ENCODE measurements around the gene IL17C. TPM values are rescaled to one million over a fixed set of nuclear protein-coding genes. Genes with fewer than 3 reads are reported as not detected.

The IL17C gene
- total and polyA plus RNA-seq, 7 experiments from 2014 or later: 0.37 TPM; not detected in 6

DNA sequence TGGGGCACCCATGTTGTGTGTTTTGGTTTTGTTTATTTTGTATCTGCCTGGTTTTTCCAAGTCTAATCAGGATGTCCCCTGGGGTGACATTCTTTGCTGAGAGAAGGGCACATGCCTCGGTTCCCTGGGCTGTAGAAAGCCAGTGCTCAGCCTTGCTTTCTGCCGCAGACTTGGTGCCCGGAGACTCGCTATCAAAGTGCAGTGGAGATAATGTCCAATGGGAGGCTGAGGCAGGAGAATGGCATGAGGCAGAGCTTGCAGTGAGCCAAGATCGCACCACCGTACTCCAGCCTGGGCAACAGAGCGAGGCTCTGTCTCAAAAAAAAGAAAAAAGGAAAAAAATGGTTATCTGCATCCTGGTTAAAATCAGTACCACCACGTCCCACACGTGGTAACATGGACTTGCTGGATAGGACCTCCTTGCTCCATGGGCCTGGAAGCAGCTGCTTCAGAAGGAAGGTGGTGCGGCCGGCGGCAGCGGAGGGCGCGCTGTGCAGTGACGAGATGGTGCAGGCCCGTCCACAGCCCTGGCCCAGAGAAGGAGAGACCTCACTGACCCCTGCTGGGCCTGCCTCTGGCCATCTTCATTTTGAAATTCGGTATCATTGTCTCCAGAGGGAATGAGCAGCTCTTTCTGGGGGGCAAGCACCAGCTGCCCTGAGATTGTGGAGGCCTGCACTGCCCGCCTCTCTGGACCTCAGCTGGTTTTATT, 19.3 kb upstream of the IL17C start:
- no peak overlapping the region for H3K4me3 ChIP-seq (ENCODE audit: low read length)
- Mint-ChIP-seq H3K36me3 (peaks cover 0 to 20% (median 4%) of the 10 kb centered on the region in 5 donors), H3K9me3 (no peaks in the 10 kb centered on the region), H3K27ac (peak overlapping the region in 7 of 9 donors; percentile 5 to 89 (median 67)), H3K27me3 (no peaks in the 10 kb centered on the region), H3K4me1 (peaks cover 5 to 35% (median 20%) of the 10 kb centered on the region in 7 donors), H3K4me3 (no peak overlapping the region)
- H3K4me1 ChIP-seq (ENCODE audit: control insufficient read depth in 2 of 2, insufficient read depth in 2 of 2, low read length in 2 of 2): peaks cover 0 to 35% of the 10 kb centered on the region in 2 donors
- ATAC-seq (no peak), DNase-seq (no peak)
- peaks cover 0 to 86% (median 3%) of the 10 kb centered on the region in 3 experiments for H3K36me3 ChIP-seq (ENCODE audit: control insufficient read depth in 2 of 3, insufficient read depth in 3 of 3, low read length in 3 of 3)
- intact Hi-C loops (cut with micrococcal nuclease): no loop called here
- peak overlapping the region; percentile 23 for H3K27ac ChIP-seq (ENCODE audit: low read depth, low read length)
- POLR2A ChIA-PET: interaction anchor here (1.0 kb wide), 2 partner anchors 14 to 30 kb away, joined by 3 to 4 read pairs; no protein-coding TSS in a partner anchor
- CTCF ChIA-PET: interaction anchor here (0.6 to 0.9 kb wide), 2 partner anchors 11 to 575 kb away, joined by 4 to 7 read pairs; no protein-coding TSS in a partner anchor
- no peaks in the 10 kb centered on the region for H3K9me3 ChIP-seq (ENCODE audit: control insufficient read depth in 2 of 3, low read length in 3 of 3)
- no peaks in the 10 kb centered on the region for H3K27me3 ChIP-seq (ENCODE audit: control insufficient read depth in 2 of 2, insufficient read depth in 2 of 2, low read length in 2 of 2)

DNA sequence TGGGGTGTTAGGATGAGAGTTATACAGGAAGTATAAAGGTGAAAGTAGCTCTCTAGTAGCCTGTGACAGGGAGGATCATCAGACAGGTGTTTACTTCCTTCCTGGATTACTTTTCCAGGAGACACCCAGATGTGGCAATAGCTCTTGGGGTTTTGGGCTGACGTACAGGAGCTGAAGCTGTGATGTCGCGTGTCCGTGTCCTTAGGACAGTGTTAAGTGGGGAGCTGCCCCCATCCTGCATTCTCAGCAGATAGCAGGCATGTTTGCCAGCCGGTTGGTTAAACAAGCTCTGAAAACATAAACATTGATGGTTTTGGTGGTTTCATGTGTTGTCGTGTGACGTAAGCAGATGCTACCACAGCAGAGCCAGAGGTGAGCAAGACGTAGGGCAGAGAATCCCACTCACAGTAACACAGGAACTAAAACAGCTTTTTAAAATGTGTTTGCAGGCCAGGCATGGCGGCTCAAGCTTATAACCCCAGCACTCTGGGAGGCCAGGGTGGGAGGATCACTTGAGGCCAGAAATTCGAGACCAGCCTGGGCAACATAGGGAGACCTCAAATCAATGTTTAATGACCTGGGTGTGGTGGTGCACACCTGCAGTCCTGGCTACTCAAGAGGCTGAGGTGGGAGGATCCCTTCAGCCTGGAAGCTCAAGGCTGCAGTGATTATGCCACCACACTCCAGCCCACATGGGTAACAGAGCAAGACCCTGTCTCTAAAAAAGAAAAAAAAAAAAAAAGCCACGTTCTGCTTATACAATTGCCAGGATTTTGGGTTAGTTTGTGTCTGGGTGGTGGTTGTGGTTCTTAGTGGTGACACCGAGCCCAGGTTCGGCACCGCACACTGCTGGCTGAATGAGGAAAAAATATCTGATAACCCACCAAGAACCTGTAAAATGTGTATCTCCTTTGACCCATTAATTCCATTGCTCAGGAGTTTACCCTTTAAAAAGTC, 18.2 kb upstream of the IL17C start:
- intact Hi-C loops (cut with micrococcal nuclease): loop anchor here in 1 of 2 donors (1.0 kb wide), 1 partner anchor 31 kb away; the partner anchor contains the start of gene CYBA
- ChIA-PET CTCF (interaction anchor here (0.6 kb wide), 1 partner anchor 574 kb away, joined by 4 read pairs; no protein-coding TSS in a partner anchor), POLR2A (interaction anchor here (0.5 to 1.3 kb wide), 4 partner anchors 13 to 57 kb away, joined by 3 to 4 read pairs (median 3); no protein-coding TSS in a partner anchor)
- Histone ChIP-seq H3K27me3 (ENCODE audit: control insufficient read depth in 2 of 2, insufficient read depth in 2 of 2, low read length in 2 of 2) (no peaks in the 10 kb centered on the region), H3K9me3 (ENCODE audit: control insufficient read depth in 2 of 3, low read length in 3 of 3) (no peaks in the 10 kb centered on the region), H3K27ac (ENCODE audit: low read depth, low read length) (peak overlapping the region; percentile 23), H3K4me3 (ENCODE audit: low read length) (no peak overlapping the region), H3K36me3 (ENCODE audit: control insufficient read depth in 2 of 3, insufficient read depth in 3 of 3, low read length in 3 of 3) (peaks cover 0 to 86% (median 3%) of the 10 kb centered on the region in 3 experiments), H3K4me1 (ENCODE audit: control insufficient read depth in 2 of 2, insufficient read depth in 2 of 2, low read length in 2 of 2) (peaks cover 0 to 35% of the 10 kb centered on the region in 2 donors)
- Mint-ChIP-seq H3K36me3 (peaks cover 0 to 20% (median 4%) of the 10 kb centered on the region in 5 donors), H3K9me3 (no peaks in the 10 kb centered on the region), H3K4me3 (peak overlapping the region in 3 of 10 donors; percentile 9 to 68 (median 25)), H3K4me1 (peaks cover 5 to 34% (median 20%) of the 10 kb centered on the region in 7 donors), H3K27ac (peak overlapping the region; percentile 41 to 93 (median 75)), H3K27me3 (no peaks in the 10 kb centered on the region)
- DNase-seq: peak in 4 of 9 donors; percentile 24 to 43 (median 41)
- peak; percentile 88 for ATAC-seq

DNA sequence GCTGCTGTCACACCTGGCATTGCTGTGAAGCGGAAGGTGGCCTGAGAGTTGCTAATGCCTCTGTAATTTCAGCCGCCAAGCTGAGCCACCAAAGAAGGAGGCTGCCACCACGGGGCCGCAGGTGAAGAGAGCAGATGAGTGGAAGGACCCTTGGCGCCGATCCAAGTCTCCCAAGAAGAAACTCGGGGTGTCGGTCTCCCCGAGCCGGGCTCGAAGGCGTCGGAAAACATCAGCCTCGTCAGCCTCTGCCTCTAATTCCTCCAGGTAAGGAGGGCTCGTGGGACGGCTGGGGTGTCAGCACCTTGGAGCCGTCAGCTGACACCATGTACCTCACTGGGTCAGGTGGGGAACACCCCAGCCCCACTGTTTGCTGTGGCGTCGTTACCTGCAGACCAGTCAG, 16.2 kb upstream of the IL17C start:
- no peaks in the 10 kb centered on the region for H3K9me3 ChIP-seq (ENCODE audit: control insufficient read depth in 2 of 3, low read length in 3 of 3)
- peaks cover 0 to 79% (median 6%) of the 10 kb centered on the region in 3 experiments for H3K36me3 ChIP-seq (ENCODE audit: control insufficient read depth in 2 of 3, insufficient read depth in 3 of 3, low read length in 3 of 3)

DNA sequence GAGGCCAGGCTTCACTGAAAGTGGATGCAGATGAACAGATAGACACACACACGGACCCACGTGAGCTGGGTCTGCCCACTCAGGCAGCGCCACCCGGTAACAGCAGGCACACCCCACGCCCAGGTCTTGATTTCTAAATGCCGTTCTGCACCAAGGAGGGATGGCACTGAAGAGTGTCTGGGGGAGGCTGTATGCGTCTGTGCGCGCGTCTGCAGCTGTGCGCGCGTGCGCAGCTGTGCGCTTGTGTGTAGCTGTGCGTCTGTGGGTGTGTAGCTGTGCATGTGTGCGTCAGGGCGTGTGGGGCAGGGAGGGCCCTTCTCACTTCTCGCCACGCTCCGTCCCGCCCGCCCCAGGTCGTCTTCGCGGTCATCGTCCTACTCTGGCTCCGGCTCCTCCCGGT, 15.5 kb upstream of the IL17C start:
- no peak overlapping the region for H3K4me3 ChIP-seq (ENCODE audit: low read length)
- intact Hi-C loops (cut with micrococcal nuclease): no loop called here
- ChIA-PET CTCF (no interaction called here), POLR2A (interaction anchor here (0.7 kb wide), 1 partner anchor 43 kb away, joined by 3 read pairs; no protein-coding TSS in a partner anchor)
- Mint-ChIP-seq H3K36me3 (peaks cover 0 to 22% (median 5%) of the 10 kb centered on the region in 5 donors), H3K4me1 (peaks cover 5 to 27% (median 13%) of the 10 kb centered on the region in 7 donors), H3K27ac (peak overlapping the region in 1 of 9 donors; percentile 26), H3K27me3 (no peaks in the 10 kb centered on the region), H3K4me3 (no peak overlapping the region), H3K9me3 (no peaks in the 10 kb centered on the region)
- H3K9me3 ChIP-seq (ENCODE audit: control insufficient read depth in 2 of 3, low read length in 3 of 3): no peaks in the 10 kb centered on the region
- ATAC-seq (no peak), DNase-seq (no peak)
- H3K36me3 ChIP-seq (ENCODE audit: control insufficient read depth in 2 of 3, insufficient read depth in 3 of 3, low read length in 3 of 3): peaks cover 0 to 79% (median 9%) of the 10 kb centered on the region in 3 experiments
- H3K4me1 ChIP-seq (ENCODE audit: control insufficient read depth in 2 of 2, insufficient read depth in 2 of 2, low read length in 2 of 2): peaks cover 0 to 35% of the 10 kb centered on the region in 2 donors
- H3K27me3 ChIP-seq (ENCODE audit: control insufficient read depth in 2 of 2, insufficient read depth in 2 of 2, low read length in 2 of 2): no peaks in the 10 kb centered on the region
- no peak overlapping the region for H3K27ac ChIP-seq (ENCODE audit: low read depth, low read length)

More for the DNA sequence above, 16.2 kb upstream of the IL17C start:
- Mint-ChIP-seq H3K27me3 (no peaks in the 10 kb centered on the region), H3K4me1 (peaks cover 5 to 30% (median 13%) of the 10 kb centered on the region in 7 donors), H3K27ac (no peak overlapping the region), H3K9me3 (no peaks in the 10 kb centered on the region), H3K36me3 (peaks cover 0 to 23% (median 4%) of the 10 kb centered on the region in 5 donors), H3K4me3 (no peak overlapping the region)
- Histone ChIP-seq H3K27me3 (ENCODE audit: control insufficient read depth in 2 of 2, insufficient read depth in 2 of 2, low read length in 2 of 2) (no peaks in the 10 kb centered on the region), H3K4me3 (ENCODE audit: low read length) (no peak overlapping the region), H3K4me1 (ENCODE audit: control insufficient read depth in 2 of 2, insufficient read depth in 2 of 2, low read length in 2 of 2) (peaks cover 0 to 35% of the 10 kb centered on the region in 2 donors), H3K27ac (ENCODE audit: low read depth, low read length) (no peak overlapping the region)
- ATAC-seq: no peak
- no peak for DNase-seq
- intact Hi-C loops (cut with micrococcal nuclease): no loop called here
- POLR2A ChIA-PET: no interaction called here
- CTCF ChIA-PET: no interaction called here

DNA sequence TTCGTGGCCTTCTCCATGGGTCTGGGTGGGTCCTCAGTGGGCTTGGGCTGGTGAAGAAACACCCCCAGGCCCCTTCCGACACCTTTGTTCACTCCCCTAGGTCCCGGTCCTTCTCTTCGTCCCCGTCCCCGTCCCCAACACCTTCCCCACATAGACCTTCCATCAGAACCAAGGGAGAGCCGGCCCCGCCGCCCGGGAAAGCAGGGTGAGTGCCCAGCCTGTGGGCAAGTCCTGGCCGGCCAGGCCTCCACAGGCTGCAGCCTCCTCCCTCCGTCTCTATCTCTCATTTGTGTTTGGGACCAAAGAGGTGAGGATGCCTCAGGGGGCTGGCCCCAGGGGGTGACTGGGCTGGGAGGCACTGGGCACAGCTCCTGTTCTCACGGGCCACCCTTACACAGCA, 14.5 kb upstream of the IL17C start:
- H3K27me3 Mint-ChIP-seq: no peaks in the 10 kb centered on the region
- Histone ChIP-seq H3K36me3 (ENCODE audit: control insufficient read depth in 2 of 3, insufficient read depth in 3 of 3, low read length in 3 of 3) (peaks cover 0 to 79% (median 11%) of the 10 kb centered on the region in 3 experiments), H3K9me3 (ENCODE audit: control insufficient read depth in 2 of 3, low read length in 3 of 3) (no peaks in the 10 kb centered on the region), H3K27ac (ENCODE audit: low read depth, low read length) (no peak overlapping the region), H3K4me3 (ENCODE audit: low read length) (no peak overlapping the region), H3K4me1 (ENCODE audit: control insufficient read depth in 2 of 2, insufficient read depth in 2 of 2, low read length in 2 of 2) (peaks cover 0 to 31% of the 10 kb centered on the region in 2 donors), H3K27me3 (ENCODE audit: control insufficient read depth in 2 of 2, insufficient read depth in 2 of 2, low read length in 2 of 2) (no peaks in the 10 kb centered on the region)
- peaks cover 0 to 23% (median 5%) of the 10 kb centered on the region in 5 donors for H3K36me3 Mint-ChIP-seq
- ChIA-PET POLR2A (no interaction called here), CTCF (no interaction called here)
- H3K27ac Mint-ChIP-seq: no peak overlapping the region
- intact Hi-C loops (cut with micrococcal nuclease): no loop called here
- no peak for ATAC-seq
- H3K4me3 Mint-ChIP-seq: no peak overlapping the region
- peaks cover 4 to 19% (median 11%) of the 10 kb centered on the region in 7 donors for H3K4me1 Mint-ChIP-seq
- no peaks in the 10 kb centered on the region for H3K9me3 Mint-ChIP-seq
- DNase-seq: no peak

DNA sequence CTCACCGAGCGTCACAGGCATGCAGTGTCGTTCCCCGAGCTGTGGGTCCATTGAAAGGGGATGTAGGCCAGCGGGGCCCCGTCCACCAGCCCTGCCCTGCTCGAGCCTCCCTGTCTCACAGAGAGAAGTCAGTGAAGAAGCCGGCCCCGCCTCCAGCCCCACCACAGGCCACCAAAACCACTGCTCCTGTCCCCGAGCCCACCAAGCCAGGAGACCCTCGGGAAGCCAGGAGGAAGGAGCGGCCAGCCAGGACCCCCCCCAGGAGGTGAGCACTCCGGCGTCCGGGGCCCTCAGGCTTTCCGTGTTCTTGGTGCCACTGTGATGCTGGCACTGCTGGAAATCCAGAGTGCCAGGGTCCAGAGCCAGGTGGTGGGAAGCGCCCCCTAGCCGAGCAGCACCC, 13.9 kb upstream of the IL17C start:
- CTCF ChIA-PET: no interaction called here
- peaks cover 0 to 14% (median 7%) of the 10 kb centered on the region in 7 donors for H3K4me1 Mint-ChIP-seq
- H3K4me3 Mint-ChIP-seq: no peak overlapping the region
- no peak for DNase-seq
- H3K36me3 Mint-ChIP-seq: peaks cover 0 to 23% (median 5%) of the 10 kb centered on the region in 5 donors
- no peaks in the 10 kb centered on the region for H3K27me3 ChIP-seq (ENCODE audit: control insufficient read depth in 2 of 2, insufficient read depth in 2 of 2, low read length in 2 of 2)
- no peak overlapping the region for H3K27ac ChIP-seq (ENCODE audit: low read depth, low read length)
- H3K4me1 ChIP-seq (ENCODE audit: control insufficient read depth in 2 of 2, insufficient read depth in 2 of 2, low read length in 2 of 2): peaks cover 0 to 25% of the 10 kb centered on the region in 2 donors
- POLR2A ChIA-PET: no interaction called here
- peaks cover 0 to 76% (median 11%) of the 10 kb centered on the region in 3 experiments for H3K36me3 ChIP-seq (ENCODE audit: control insufficient read depth in 2 of 3, insufficient read depth in 3 of 3, low read length in 3 of 3)
- intact Hi-C loops (cut with micrococcal nuclease): no loop called here
- ATAC-seq: no peak
- H3K4me3 ChIP-seq (ENCODE audit: low read length): no peak overlapping the region
- H3K9me3 ChIP-seq (ENCODE audit: control insufficient read depth in 2 of 3, low read length in 3 of 3): no peaks in the 10 kb centered on the region
- no peaks in the 10 kb centered on the region for H3K9me3 Mint-ChIP-seq
- no peak overlapping the region for H3K27ac Mint-ChIP-seq
- H3K27me3 Mint-ChIP-seq: no peaks in the 10 kb centered on the region
